GM12801 (cell line): ENCODE measurements around the gene DMP1.

Experiments
- CTCF ChIP-seq: IDR thresholded peaks from one replicate; pipeline ENCODE4 v1.5.1; 2011; ENCODE audit warnings: control low read depth; ENCODE audit not compliant: insufficient read length; ENCODE audit errors: extremely low read depth

Gene DMP1

GRCh38 chr4:87622303-87622702 lies 27.8 kb upstream of the DMP1 start:
- no peak for TF ChIP-seq CTCF

- TF ChIP-seq CTCF = no peak
Observed at GRCh38 chr4:87624698-87625097, 25.4 kb upstream of the DMP1 start.

DNA sequence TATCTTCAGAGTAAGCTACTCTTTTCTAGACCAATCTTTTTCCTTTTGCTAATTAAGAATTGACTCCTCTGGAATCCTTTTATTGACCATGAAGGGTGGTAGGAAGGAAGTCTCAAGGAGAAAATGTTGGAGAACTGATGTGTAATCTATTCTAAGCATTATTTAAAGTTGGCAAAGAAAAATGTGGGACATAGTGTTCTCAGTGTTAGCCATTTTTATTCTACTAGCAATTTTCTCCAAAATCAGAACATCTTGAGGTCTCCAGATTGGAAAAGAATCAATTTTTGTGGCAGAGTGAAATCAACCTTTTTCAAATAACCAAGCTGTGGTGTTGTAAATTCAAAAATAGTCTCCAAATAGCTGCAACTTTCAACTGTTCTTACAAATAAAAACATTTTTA lies 18.4 kb upstream of the DMP1 start:
- TF ChIP-seq CTCF = no peak

- TF ChIP-seq CTCF = no peak
Observed at GRCh38 chr4:87632469-87632868, 17.6 kb upstream of the DMP1 start.

GRCh38 chr4:87633243-87633642 lies 16.8 kb upstream of the DMP1 start:
- no peak for TF ChIP-seq CTCF

DNA sequence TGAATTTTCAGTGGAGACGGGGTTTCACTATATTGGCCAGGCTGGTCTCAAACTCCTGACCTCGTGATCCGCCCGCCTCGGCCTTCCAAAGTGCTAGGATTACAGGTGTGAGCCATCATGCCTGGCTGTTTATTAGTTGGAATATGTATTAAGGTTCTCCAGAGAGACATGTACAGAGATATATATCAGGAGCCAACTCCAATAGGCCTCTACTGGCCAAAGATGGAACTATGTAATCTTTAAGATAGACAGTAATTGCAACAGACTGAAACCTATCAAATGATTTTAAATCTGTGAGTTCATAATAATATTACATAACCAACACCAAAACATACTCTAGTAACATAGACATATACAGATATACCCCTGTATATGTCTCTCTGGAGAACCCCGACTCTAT lies 5.8 kb upstream of the DMP1 start:
- TF ChIP-seq CTCF = no peak

DNA sequence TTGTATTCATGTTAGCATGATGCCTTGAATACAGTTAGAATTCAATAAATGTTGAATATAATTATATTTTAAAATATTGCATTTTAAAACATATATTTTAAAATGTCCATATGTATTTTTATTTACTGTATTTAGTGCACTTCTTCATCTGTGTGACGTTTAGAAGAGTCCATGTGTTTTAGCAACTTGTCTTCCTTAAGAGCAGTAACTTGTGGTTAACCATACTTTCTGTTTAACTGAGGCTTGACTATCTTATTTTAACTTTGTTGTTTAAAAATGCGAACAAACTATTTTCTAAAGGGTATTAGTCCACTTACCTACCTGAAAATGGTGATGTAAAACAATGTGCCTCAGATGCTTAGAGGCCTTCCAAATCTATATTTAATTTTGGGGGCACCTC lies 858 bp downstream of the DMP1 start:
- TF ChIP-seq CTCF = no peak

- no peak for TF ChIP-seq CTCF
Observed at GRCh38 chr4:87651941-87652340, 1.9 kb downstream of the DMP1 start.
